ENCODE results near the gene USP3. TPM values are rescaled to one million over a fixed set of nuclear protein-coding genes. Genes with fewer than 3 reads are reported as not detected.

Gene USP3
- total and polyA plus RNA-seq, 2 of the 13 experiments (the other 11 are each of a cell fraction or from before 2014, with no cell fraction given), result 14.3 to 61.2 TPM

- TF ChIP-seq ZNF788 (CRISPR knock-in tag; IDR thresholded peaks at IDR 0.05; ENCODE audit: borderline replicate concordance) (peak; percentile 80; the same call in 1 of the 2 replicates), ZNF367 (CRISPR knock-in tag; IDR thresholded peaks at IDR 0.05; ENCODE audit: borderline replicate concordance) (no peak), SP5 (CRISPR knock-in tag; IDR thresholded peaks at IDR 0.05; ENCODE audit: borderline replicate concordance, low read depth) (peak; percentile 32), SMARCC2 (IDR thresholded peaks at IDR 0.05) (no peak), ZBTB2 (CRISPR knock-in tag; IDR thresholded peaks at IDR 0.05; ENCODE audit: low read depth) (peak; percentile 25; the same call in 1 of the 2 replicates), NFE2L2 (IDR thresholded peaks at IDR 0.05; ENCODE audit: low read length) (no peak), ZNF225 (CRISPR knock-in tag; IDR thresholded peaks at IDR 0.05) (peak; percentile 49; the same call in 1 of the 2 replicates), HOXD1 (CRISPR knock-in tag; IDR thresholded peaks at IDR 0.05) (no peak), ZNF841 (CRISPR knock-in tag; IDR thresholded peaks at IDR 0.05; ENCODE audit: borderline replicate concordance) (no peak), ZNF276 (CRISPR knock-in tag; IDR thresholded peaks at IDR 0.05; ENCODE audit: low read depth) (no peak), RFXANK (CRISPR knock-in tag; IDR thresholded peaks at IDR 0.05) (0 out of 2 replicates have a peak, but pooled peaks have one; percentile 32), ZNF709 (CRISPR knock-in tag; IDR thresholded peaks at IDR 0.05) (peak; percentile 71; the same call in 1 of the 2 replicates), PHB2 (IDR thresholded peaks at IDR 0.05; ENCODE audit: partially characterized antibody) (no peak), GZF1 (CRISPR knock-in tag; IDR thresholded peaks at IDR 0.05) (no peak; the same call in 1 of the 2 replicates), ONECUT2 (CRISPR knock-in tag; IDR thresholded peaks at IDR 0.05) (no peak), MYPOP (CRISPR knock-in tag; IDR thresholded peaks at IDR 0.05) (peak; percentile 67; the same call in 1 of the 2 replicates), ZNF546 (CRISPR knock-in tag; conservative IDR thresholded peaks at IDR 0.05) (peak; percentile 57; the same call in 1 of the 2 replicates), ZNF678 (CRISPR knock-in tag; IDR thresholded peaks at IDR 0.05) (no peak), KAT7 (CRISPR knock-in tag; IDR thresholded peaks at IDR 0.05; ENCODE audit: borderline replicate concordance) (no peak), ZNF281 (CRISPR knock-in tag; IDR thresholded peaks at IDR 0.05; ENCODE audit: borderline replicate concordance) (no peak; the same call in 1 of the 2 replicates), SMAD9 (CRISPR knock-in tag; IDR thresholded peaks at IDR 0.05) (no peak)
Observed at GRCh38 chr15:63504247-63504978, at the start of gene USP3 (continued).

All from HepG2 (cell line).